ENCODE results near the gene ANKRD12.
A peak's percentile ranks its signal among the peaks of the same experiment; 100 is the strongest.

The ANKRD12 gene

GRCh38 chr18:9178557-9178956 lies 42.0 kb downstream of the ANKRD12 start:
- no peaks in the 10 kb centered on the region for H3K9me3 ChIP-seq (ENCODE audit: insufficient read depth, low read length)
- peaks cover 98% of the 10 kb centered on the region for H3K79me2 ChIP-seq (ENCODE audit: low read length)
- TF ChIP-seq EZH2phosphoT487 (IDR thresholded peaks at IDR 0.05; ENCODE audit: low read depth): no peak
- TF ChIP-seq, protein P1, sequence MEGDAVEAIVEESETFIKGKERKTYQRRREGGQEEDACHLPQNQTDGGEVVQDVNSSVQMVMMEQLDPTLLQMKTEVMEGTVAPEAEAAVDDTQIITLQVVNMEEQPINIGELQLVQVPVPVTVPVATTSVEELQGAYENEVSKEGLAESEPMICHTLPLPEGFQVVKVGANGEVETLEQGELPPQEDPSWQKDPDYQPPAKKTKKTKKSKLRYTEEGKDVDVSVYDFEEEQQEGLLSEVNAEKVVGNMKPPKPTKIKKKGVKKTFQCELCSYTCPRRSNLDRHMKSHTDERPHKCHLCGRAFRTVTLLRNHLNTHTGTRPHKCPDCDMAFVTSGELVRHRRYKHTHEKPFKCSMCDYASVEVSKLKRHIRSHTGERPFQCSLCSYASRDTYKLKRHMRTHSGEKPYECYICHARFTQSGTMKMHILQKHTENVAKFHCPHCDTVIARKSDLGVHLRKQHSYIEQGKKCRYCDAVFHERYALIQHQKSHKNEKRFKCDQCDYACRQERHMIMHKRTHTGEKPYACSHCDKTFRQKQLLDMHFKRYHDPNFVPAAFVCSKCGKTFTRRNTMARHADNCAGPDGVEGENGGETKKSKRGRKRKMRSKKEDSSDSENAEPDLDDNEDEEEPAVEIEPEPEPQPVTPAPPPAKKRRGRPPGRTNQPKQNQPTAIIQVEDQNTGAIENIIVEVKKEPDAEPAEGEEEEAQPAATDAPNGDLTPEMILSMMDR (IDR thresholded peaks at IDR 0.05; ENCODE audit: low read depth, low read length): no peak
- no peak overlapping the region for H3K4me2 ChIP-seq (ENCODE audit: low read length)
- H3K27ac ChIP-seq (ENCODE audit: low read length): no peak overlapping the region
- H3K4me1 ChIP-seq (ENCODE audit: low read length): peaks cover 33% of the 10 kb centered on the region
- H4K20me1 ChIP-seq (ENCODE audit: insufficient read depth, low read length): peaks cover 99% of the 10 kb centered on the region
- H3K36me3 ChIP-seq (replicated peaks; ENCODE audit: low read depth, low read length): peaks cover 38% of the 10 kb centered on the region
- no peak overlapping the region for H3K9ac ChIP-seq (ENCODE audit: low read length)
- no peak overlapping the region for H3K4me3 ChIP-seq (ENCODE audit: low read length)
- H2AFZ ChIP-seq (ENCODE audit: low read depth, low read length): no peak overlapping the region
- H3K27me3 ChIP-seq (ENCODE audit: low read depth, low read length): no peaks in the 10 kb centered on the region

GRCh38 chr18:9181275-9181674 lies 44.7 kb downstream of the ANKRD12 start:
- TF ChIP-seq EZH2phosphoT487 (IDR thresholded peaks at IDR 0.05; ENCODE audit: low read depth): no peak
- TF ChIP-seq, protein P1 (IDR thresholded peaks at IDR 0.05; ENCODE audit: low read depth, low read length): no peak

DNA sequence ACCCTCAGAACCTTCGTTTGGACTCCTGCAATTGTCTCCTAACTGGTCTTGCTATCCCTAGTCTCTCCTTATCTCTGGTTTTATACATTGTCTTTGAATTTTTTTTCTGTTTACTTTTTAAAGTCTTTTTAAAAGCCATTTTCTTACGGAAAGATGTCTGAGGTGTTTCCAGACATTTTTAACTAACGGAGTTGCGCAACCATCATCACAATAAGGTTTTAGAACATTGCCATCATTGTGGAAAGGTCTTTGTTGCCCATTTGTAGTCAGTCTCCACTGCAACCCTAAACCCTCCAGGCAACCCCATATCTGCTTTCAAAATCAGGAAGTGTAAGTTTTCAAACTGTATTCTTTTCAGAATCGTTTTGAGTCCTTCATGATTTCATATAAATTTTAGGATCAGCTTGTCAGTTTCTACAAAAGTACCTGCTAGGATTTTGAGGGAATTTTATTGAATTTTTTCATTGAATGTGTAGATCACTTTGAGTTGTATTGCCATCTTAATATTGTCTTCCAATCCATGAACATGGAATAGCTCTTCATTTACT lies 46.3 kb downstream of the ANKRD12 start:
- H2AFZ ChIP-seq (ENCODE audit: low read depth, low read length): no peak overlapping the region
- no peaks in the 10 kb centered on the region for H3K9me3 ChIP-seq (ENCODE audit: insufficient read depth, low read length)
- peaks cover 45% of the 10 kb centered on the region for H3K36me3 ChIP-seq (replicated peaks; ENCODE audit: low read depth, low read length)
- no peaks in the 10 kb centered on the region for H3K27me3 ChIP-seq (ENCODE audit: low read depth, low read length)
- no peak overlapping the region for H3K4me2 ChIP-seq (ENCODE audit: low read length)
- H3K4me3 ChIP-seq (ENCODE audit: low read length): no peak overlapping the region
- no peak overlapping the region for H3K27ac ChIP-seq (ENCODE audit: low read length)
- H3K9ac ChIP-seq (ENCODE audit: low read length): no peak overlapping the region
- TF ChIP-seq, protein P1 (IDR thresholded peaks at IDR 0.05; ENCODE audit: low read depth, low read length): no peak
- TF ChIP-seq EZH2phosphoT487 (IDR thresholded peaks at IDR 0.05; ENCODE audit: low read depth): no peak
- H3K79me2 ChIP-seq (ENCODE audit: low read length): peaks cover 74% of the 10 kb centered on the region
- peaks cover 83% of the 10 kb centered on the region for H4K20me1 ChIP-seq (ENCODE audit: insufficient read depth, low read length)
- peaks cover 24% of the 10 kb centered on the region for H3K4me1 ChIP-seq (ENCODE audit: low read length)

More at GRCh38 chr18:9181275-9181674, 44.7 kb downstream of the ANKRD12 start:
- Histone ChIP-seq H3K36me3 (replicated peaks; ENCODE audit: low read depth, low read length) (peaks cover 43% of the 10 kb centered on the region), H3K9ac (ENCODE audit: low read length) (no peak overlapping the region), H3K4me1 (ENCODE audit: low read length) (peaks cover 24% of the 10 kb centered on the region), H3K4me2 (ENCODE audit: low read length) (peak overlapping the region; percentile 13), H2AFZ (ENCODE audit: low read depth, low read length) (no peak overlapping the region), H3K27ac (ENCODE audit: low read length) (no peak overlapping the region), H3K9me3 (ENCODE audit: insufficient read depth, low read length) (no peaks in the 10 kb centered on the region), H3K27me3 (ENCODE audit: low read depth, low read length) (no peaks in the 10 kb centered on the region), H4K20me1 (ENCODE audit: insufficient read depth, low read length) (peaks cover 96% of the 10 kb centered on the region), H3K79me2 (ENCODE audit: low read length) (peaks cover 87% of the 10 kb centered on the region), H3K4me3 (ENCODE audit: low read length) (no peak overlapping the region)

DNA sequence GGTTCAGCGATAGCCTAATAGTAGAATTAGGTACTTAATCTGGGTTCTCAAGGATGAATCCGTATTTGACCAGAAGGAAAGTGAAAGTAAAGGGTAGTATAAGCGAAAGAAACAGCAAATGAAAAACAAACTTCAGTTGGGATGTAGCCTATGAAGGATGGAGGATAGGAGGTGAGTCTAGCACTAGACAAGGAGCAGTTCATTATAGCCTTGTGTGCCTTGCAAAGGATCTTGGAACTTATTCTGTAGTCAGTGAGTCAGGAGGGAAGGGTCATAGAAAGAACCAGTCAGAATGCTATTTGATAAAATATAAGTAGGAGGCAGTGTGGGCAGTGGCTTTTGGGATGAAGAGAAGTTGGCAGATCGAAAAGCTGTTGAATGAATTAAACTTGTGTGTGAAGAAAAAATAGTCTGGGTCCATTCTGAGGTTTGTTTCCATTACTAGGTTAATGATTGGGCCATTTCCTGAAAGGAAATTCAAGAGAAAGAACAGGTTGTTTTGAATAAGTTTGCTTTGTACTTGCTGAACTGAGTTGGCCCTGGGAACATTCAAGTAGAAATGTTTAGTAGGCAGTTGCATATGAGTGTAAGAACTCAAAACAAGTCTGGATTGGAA lies 48.5 kb downstream of the ANKRD12 start:
- Histone ChIP-seq H3K9me3 (ENCODE audit: insufficient read depth, low read length) (no peaks in the 10 kb centered on the region), H4K20me1 (ENCODE audit: insufficient read depth, low read length) (peaks cover 81% of the 10 kb centered on the region), H3K4me3 (ENCODE audit: low read length) (no peak overlapping the region), H3K4me2 (ENCODE audit: low read length) (no peak overlapping the region), H3K27me3 (ENCODE audit: low read depth, low read length) (no peaks in the 10 kb centered on the region), H3K27ac (ENCODE audit: low read length) (no peak overlapping the region), H3K36me3 (replicated peaks; ENCODE audit: low read depth, low read length) (peaks cover 61% of the 10 kb centered on the region), H2AFZ (ENCODE audit: low read depth, low read length) (no peak overlapping the region), H3K79me2 (ENCODE audit: low read length) (peaks cover 70% of the 10 kb centered on the region), H3K4me1 (ENCODE audit: low read length) (peaks cover 24% of the 10 kb centered on the region), H3K9ac (ENCODE audit: low read length) (no peak overlapping the region)
- no peak for TF ChIP-seq EZH2phosphoT487 (IDR thresholded peaks at IDR 0.05; ENCODE audit: low read depth)
- TF ChIP-seq, protein P1 (IDR thresholded peaks at IDR 0.05; ENCODE audit: low read depth, low read length): no peak
